ENCODE results near the gene MYH16.

DNA sequence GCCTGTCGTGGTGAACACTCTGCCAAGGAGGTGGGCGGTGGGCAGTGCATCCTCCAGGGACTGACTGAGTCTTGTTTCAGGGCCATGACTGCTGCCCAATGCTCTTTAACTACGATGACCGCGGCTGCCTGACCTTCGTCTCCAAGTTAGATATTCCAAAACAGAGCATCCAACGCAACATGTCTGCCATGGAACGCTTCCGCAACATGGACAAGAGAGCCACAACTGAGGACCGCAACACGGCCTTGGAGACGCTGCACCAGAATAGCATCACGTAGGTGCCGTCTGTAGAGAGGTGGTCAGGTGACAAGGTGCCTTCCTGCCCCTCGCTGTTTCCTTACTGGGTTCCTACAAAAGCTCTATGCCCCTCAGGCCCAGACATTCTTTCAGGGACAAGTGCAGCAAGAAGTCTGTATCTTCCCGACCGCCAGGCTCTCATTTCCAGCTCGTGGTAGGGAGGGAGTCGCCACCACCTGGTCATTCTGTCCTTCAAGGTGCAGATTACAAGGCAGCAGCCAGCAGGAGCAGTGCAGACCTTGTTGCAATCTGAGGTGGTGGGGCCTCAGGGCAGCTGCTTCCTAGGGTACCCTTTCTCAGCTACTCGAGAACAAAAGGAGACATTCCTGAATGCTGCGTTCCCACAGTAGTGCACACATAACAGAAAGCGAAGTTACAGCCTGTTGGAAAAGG is 87.0 kb downstream of the MYH16 start:
- TF ChIP-seq, protein P1, sequence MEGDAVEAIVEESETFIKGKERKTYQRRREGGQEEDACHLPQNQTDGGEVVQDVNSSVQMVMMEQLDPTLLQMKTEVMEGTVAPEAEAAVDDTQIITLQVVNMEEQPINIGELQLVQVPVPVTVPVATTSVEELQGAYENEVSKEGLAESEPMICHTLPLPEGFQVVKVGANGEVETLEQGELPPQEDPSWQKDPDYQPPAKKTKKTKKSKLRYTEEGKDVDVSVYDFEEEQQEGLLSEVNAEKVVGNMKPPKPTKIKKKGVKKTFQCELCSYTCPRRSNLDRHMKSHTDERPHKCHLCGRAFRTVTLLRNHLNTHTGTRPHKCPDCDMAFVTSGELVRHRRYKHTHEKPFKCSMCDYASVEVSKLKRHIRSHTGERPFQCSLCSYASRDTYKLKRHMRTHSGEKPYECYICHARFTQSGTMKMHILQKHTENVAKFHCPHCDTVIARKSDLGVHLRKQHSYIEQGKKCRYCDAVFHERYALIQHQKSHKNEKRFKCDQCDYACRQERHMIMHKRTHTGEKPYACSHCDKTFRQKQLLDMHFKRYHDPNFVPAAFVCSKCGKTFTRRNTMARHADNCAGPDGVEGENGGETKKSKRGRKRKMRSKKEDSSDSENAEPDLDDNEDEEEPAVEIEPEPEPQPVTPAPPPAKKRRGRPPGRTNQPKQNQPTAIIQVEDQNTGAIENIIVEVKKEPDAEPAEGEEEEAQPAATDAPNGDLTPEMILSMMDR (IDR thresholded peaks at IDR 0.05), result no peak
- TF ChIP-seq POLR2A (IDR thresholded peaks at IDR 0.05), result no peak
